Erythroblast (primary cell): Measurements from ENCODE around the gene BTN3A1.

Experiments used
- GATA1 ChIP-seq: IDR thresholded peaks from 2 replicates; pipeline ENCODE4 v1.6.1; 2011; ENCODE audit warnings: low read depth, mild to moderate bottlenecking, control low read depth, low read length, moderate library complexity
- POLR2A ChIP-seq: IDR thresholded peaks from 2 replicates; pipeline ENCODE4 v1.6.1; 2011; ENCODE audit warnings: mild to moderate bottlenecking, low read length

- TF ChIP-seq POLR2A (no peak), GATA1 (no peak)
Measured at GRCh38 chr6:26366504-26366903, 35.6 kb upstream of the BTN3A1 start.
